ENCODE results near the gene SEPTIN5. TPM values are rescaled to one million over a fixed set of nuclear protein-coding genes. Genes with fewer than 3 reads are reported as not detected.

SEPTIN5 gene
- total and polyA plus RNA-seq, 2 donors from 2014 or later = 10.4 to 13.0 TPM

DNA sequence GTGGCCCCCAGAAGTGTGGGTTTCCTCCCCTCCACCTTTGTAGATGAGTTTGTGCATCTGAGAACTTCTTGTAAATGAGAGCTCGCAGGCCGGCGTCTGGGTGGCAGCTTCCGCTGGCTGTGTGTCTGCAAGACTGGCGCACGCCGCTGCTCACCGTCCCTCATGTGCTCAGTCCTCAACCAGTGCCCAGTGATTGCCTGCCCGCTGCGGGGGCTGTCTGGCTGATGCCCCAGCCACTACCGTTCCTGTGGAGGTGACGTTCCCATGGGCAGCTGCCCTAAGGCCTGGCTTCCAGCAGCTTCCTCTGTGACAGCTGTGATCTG lies 55.1 kb downstream of the SEPTIN5 start:
- TF ChIP-seq, protein P1, sequence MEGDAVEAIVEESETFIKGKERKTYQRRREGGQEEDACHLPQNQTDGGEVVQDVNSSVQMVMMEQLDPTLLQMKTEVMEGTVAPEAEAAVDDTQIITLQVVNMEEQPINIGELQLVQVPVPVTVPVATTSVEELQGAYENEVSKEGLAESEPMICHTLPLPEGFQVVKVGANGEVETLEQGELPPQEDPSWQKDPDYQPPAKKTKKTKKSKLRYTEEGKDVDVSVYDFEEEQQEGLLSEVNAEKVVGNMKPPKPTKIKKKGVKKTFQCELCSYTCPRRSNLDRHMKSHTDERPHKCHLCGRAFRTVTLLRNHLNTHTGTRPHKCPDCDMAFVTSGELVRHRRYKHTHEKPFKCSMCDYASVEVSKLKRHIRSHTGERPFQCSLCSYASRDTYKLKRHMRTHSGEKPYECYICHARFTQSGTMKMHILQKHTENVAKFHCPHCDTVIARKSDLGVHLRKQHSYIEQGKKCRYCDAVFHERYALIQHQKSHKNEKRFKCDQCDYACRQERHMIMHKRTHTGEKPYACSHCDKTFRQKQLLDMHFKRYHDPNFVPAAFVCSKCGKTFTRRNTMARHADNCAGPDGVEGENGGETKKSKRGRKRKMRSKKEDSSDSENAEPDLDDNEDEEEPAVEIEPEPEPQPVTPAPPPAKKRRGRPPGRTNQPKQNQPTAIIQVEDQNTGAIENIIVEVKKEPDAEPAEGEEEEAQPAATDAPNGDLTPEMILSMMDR (IDR thresholded peaks at IDR 0.05; ENCODE audit: borderline replicate concordance, extremely low read depth, insufficient read depth) = no peak
- Histone ChIP-seq H3K27me3 (ENCODE audit: control insufficient read depth, insufficient read depth, low read length) (peaks cover 38% of the 10 kb centered on the region), H3K9ac (ENCODE audit: low read length in 3 of 3) (no peak overlapping the region), H3K4me3 (ENCODE audit: low read length in 3 of 3) (no peak overlapping the region), H3K36me3 (ENCODE audit: control insufficient read depth in 2 of 3, insufficient read depth in 3 of 3, low read length in 3 of 3) (no peaks in the 10 kb centered on the region), H3K27ac (ENCODE audit: low read depth in 2 of 2, low read length in 2 of 2) (no peak overlapping the region), H3K4me1 (ENCODE audit: control insufficient read depth in 2 of 3, insufficient read depth in 2 of 3, low read depth in 1 of 3, low read length in 3 of 3) (peaks cover 0 to 3% (median 0%) of the 10 kb centered on the region in 3 donors), H3K9me3 (ENCODE audit: control insufficient read depth in 2 of 3, insufficient read depth in 1 of 3, low read length in 3 of 3) (no peaks in the 10 kb centered on the region)
- DNase-seq = peak in 2 of 5 donors; percentile 57 to 59
- FAIRE-seq = no peak
- intact Hi-C loops (cut with DNase I) = no loop called here

DNA sequence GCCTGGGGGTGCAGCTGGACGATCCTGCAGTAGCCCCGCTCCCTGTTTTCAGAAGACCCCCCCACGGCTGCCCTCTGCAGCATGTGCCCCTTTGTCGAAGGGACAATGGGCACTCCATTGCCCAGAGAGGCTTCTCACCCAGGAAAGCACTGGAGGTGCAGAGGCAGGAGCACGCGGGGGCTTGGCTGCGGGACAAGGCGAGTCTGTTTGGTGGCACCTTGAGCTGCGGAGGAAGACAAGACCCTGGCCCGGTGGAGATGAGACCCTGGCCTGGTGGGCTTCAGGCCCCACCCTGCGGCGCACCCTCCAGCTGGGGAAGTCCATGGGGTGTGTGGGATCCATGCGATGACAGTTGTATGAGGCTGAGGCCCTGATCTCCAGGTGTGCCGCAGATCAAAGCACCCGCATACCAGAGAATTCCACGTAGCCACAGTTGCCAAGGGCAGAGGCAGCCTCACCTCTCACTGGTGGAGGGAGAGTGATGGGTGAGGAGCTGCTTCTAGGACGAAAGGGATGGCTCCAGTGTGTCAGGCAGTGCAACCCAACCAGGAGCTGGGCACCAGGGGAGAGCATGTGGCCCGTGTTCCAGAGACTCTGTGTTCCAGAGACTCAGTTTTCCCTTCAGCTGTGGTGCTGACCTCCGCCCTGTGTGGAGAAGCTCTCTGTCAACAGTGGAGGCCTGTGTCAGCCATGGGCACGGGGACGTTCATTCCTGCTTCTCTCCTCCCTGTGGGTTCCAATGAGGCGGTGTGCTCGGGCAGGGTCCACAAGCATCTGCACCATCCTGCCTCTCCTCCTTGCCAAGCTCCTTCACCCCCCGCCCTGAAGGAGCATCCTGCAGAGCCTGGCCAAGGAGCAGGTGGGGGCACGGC lies 56.3 kb downstream of the SEPTIN5 start:
- peaks cover 0 to 3% (median 0%) of the 10 kb centered on the region in 3 donors for H3K4me1 ChIP-seq (ENCODE audit: control insufficient read depth in 2 of 3, insufficient read depth in 2 of 3, low read depth in 1 of 3, low read length in 3 of 3)
- H3K27me3 ChIP-seq (ENCODE audit: control insufficient read depth, insufficient read depth, low read length) = peaks cover 28% of the 10 kb centered on the region
- H3K9me3 ChIP-seq (ENCODE audit: control insufficient read depth in 2 of 3, insufficient read depth in 1 of 3, low read length in 3 of 3) = no peaks in the 10 kb centered on the region
- H3K9ac ChIP-seq (ENCODE audit: low read length in 3 of 3) = no peak overlapping the region
- FAIRE-seq (no peak), DNase-seq (peak in 2 of 5 donors; percentile 39 to 52)
- H3K27ac ChIP-seq (ENCODE audit: low read depth in 2 of 2, low read length in 2 of 2) = no peak overlapping the region
- no peak overlapping the region for H3K4me3 ChIP-seq (ENCODE audit: low read length in 3 of 3)
- intact Hi-C loops (cut with DNase I) = no loop called here
- TF ChIP-seq, protein P1 (IDR thresholded peaks at IDR 0.05; ENCODE audit: borderline replicate concordance, extremely low read depth, insufficient read depth) = no peak
- H3K36me3 ChIP-seq (ENCODE audit: control insufficient read depth in 2 of 3, insufficient read depth in 3 of 3, low read length in 3 of 3) = no peaks in the 10 kb centered on the region

DNA sequence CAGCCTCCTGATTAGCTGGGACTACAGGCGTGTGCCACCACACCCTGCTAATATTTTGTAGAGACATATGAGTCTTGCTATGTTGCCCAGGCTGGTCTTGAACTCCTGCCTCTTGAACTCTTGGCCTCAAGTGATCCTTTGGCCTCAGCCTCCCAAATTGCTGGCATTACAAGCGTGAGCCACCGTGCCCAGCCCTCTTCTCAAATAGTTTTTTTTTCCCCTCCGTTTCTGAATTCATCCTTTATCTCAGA lies 58.0 kb downstream of the SEPTIN5 start:
- Histone ChIP-seq H3K4me1 (ENCODE audit: control insufficient read depth in 2 of 3, insufficient read depth in 2 of 3, low read depth in 1 of 3, low read length in 3 of 3) (peaks cover 0 to 3% (median 0%) of the 10 kb centered on the region in 3 donors), H3K4me3 (ENCODE audit: low read length in 3 of 3) (no peak overlapping the region), H3K27ac (ENCODE audit: low read depth in 2 of 2, low read length in 2 of 2) (no peak overlapping the region), H3K36me3 (ENCODE audit: control insufficient read depth in 2 of 3, insufficient read depth in 3 of 3, low read length in 3 of 3) (no peaks in the 10 kb centered on the region), H3K27me3 (ENCODE audit: control insufficient read depth, insufficient read depth, low read length) (peaks cover 28% of the 10 kb centered on the region), H3K9me3 (ENCODE audit: control insufficient read depth in 2 of 3, insufficient read depth in 1 of 3, low read length in 3 of 3) (no peaks in the 10 kb centered on the region), H3K9ac (ENCODE audit: low read length in 3 of 3) (no peak overlapping the region)
- intact Hi-C loops (cut with DNase I) = no loop called here
- TF ChIP-seq, protein P1 (IDR thresholded peaks at IDR 0.05; ENCODE audit: borderline replicate concordance, extremely low read depth, insufficient read depth) = no peak
- FAIRE-seq = no peak
- peak in 1 of 5 donors; percentile 13 for DNase-seq

Other genes with a start within 250 kb of the SEPTIN5 start
- gene UFD1, start 235.3 kb upstream of the SEPTIN5 start, total RNA-seq = 56.2 TPM
- 67.8 TPM for gene UFD1, start 235.3 kb upstream of the SEPTIN5 start, polyA plus RNA-seq (ENCODE audit: insufficient read depth, low read depth, low replicate concordance)
- gene CDC45, start 234.6 kb upstream of the SEPTIN5 start, total RNA-seq = 1.1 TPM
- 0.32 TPM for gene CDC45, start 234.6 kb upstream of the SEPTIN5 start, polyA plus RNA-seq (ENCODE audit: insufficient read depth, low read depth, low replicate concordance)
- 48.4 TPM for gene CLDN5, start 190.1 kb upstream of the SEPTIN5 start, total RNA-seq
- gene CLDN5, start 190.1 kb upstream of the SEPTIN5 start, polyA plus RNA-seq (ENCODE audit: insufficient read depth, low read depth, low replicate concordance) = 47.8 TPM
- gene GP1BB, start 9.0 kb downstream of the SEPTIN5 start, total RNA-seq = 1.9 TPM
- 4.1 TPM for gene GP1BB, start 9.0 kb downstream of the SEPTIN5 start, polyA plus RNA-seq (ENCODE audit: insufficient read depth, low read depth, low replicate concordance)
- 5.5 TPM for gene TBX1, start 46.3 kb downstream of the SEPTIN5 start, total RNA-seq
- 0.45 TPM for gene TBX1, start 46.3 kb downstream of the SEPTIN5 start, polyA plus RNA-seq (ENCODE audit: insufficient read depth, low read depth, low replicate concordance)
- 4.4 TPM for gene GNB1L, start 140.4 kb downstream of the SEPTIN5 start, total RNA-seq
- gene GNB1L, start 140.4 kb downstream of the SEPTIN5 start, polyA plus RNA-seq (ENCODE audit: insufficient read depth, low read depth, low replicate concordance) = 4.0 TPM
- gene RTL10, start 140.4 kb downstream of the SEPTIN5 start, total RNA-seq = 16.7 TPM
- gene RTL10, start 140.4 kb downstream of the SEPTIN5 start, polyA plus RNA-seq (ENCODE audit: insufficient read depth, low read depth, low replicate concordance) = 8.8 TPM
- 118 TPM for gene COMT, start 227.3 kb downstream of the SEPTIN5 start, total RNA-seq
- gene COMT, start 227.3 kb downstream of the SEPTIN5 start, polyA plus RNA-seq (ENCODE audit: insufficient read depth, low read depth, low replicate concordance) = 244 TPM
- gene TXNRD2, start 227.3 kb downstream of the SEPTIN5 start, total RNA-seq = 28.6 TPM
- gene TXNRD2, start 227.3 kb downstream of the SEPTIN5 start, polyA plus RNA-seq (ENCODE audit: insufficient read depth, low read depth, low replicate concordance) = 50.6 TPM